HG03571 (cell line): ENCODE results near the gene DNMT1.

Experiments used
- ATAC-seq: cut with Tn5 transposase; IDR thresholded peaks from one replicate; pipeline ENCODE4 v1.9.1; 2021; ENCODE audit not compliant: unreplicated experiment

Gene DNMT1

GRCh38 chr19:10115392-10116084 is 79.2 kb downstream of the DNMT1 start:
- no peak for ATAC-seq

GRCh38 chr19:10114651-10115391 is 79.9 kb downstream of the DNMT1 start:
- no peak for ATAC-seq

DNA sequence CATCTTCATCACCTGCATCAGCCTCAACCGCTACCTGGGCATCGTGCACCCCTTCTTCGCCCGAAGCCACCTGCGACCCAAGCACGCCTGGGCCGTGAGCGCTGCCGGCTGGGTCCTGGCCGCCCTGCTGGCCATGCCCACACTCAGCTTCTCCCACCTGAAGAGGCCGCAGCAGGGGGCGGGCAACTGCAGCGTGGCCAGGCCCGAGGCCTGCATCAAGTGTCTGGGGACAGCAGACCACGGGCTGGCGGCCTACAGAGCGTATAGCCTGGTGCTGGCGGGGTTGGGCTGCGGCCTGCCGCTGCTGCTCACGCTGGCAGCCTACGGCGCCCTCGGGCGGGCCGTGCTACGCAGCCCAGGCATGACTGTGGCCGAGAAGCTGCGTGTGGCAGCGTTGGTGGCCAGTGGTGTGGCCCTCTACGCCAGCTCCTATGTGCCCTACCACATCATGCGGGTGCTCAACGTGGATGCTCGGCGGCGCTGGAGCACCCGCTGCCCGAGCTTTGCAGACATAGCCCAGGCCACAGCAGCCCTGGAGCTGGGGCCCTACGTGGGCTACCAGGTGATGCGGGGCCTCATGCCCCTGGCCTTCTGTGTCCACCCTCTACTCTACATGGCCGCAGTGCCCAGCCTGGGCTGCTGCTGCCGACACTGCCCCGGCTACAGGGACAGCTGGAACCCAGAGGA is 80.6 kb downstream of the DNMT1 start:
- no peak for ATAC-seq

DNA sequence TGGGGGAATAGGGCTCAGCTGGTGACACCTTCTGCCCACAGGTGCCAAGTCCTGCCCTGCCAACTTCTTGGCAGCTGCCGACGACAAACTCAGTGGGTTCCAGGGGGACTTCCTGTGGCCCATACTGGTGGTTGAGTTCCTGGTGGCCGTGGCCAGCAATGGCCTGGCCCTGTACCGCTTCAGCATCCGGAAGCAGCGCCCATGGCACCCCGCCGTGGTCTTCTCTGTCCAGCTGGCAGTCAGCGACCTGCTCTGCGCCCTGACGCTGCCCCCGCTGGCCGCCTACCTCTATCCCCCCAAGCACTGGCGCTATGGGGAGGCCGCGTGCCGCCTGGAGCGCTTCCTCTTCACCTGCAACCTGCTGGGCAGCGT is 81.2 kb downstream of the DNMT1 start:
- ATAC-seq: no peak

DNA sequence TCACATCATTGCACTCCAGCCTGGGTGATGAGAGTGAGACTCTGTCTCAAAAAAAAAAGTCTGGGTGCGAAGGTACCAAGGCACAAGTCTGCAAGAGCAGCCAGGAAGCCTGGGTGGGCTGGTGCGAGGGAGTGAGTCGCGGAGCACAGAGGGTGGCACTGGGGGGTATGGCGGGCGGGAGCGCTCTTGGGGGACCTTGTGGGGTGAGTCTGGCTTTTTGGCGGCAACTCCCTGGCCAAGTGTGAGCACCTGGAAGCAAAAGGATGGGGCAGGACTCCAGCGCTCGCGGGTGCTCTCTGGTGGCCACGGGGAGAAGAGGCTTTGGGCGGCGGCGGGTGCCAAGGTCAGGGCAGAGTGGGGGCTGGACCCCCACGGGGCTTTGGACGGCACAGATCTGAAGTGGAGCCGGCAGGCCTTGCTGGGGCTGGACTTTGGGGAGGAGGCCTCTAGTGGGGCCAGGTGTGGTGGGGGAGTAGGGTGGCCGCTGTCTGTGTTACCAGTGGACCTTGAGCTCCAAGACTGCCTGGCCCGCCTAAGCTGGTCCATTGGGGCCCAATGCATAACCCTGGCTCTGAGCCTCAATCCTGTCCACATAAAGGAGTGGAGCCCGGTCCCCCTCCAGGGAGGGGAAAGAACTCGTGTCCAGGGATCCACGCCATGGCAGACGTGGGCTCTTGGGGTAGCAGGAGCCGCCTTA is 81.7 kb downstream of the DNMT1 start:
- ATAC-seq: no peak

DNA sequence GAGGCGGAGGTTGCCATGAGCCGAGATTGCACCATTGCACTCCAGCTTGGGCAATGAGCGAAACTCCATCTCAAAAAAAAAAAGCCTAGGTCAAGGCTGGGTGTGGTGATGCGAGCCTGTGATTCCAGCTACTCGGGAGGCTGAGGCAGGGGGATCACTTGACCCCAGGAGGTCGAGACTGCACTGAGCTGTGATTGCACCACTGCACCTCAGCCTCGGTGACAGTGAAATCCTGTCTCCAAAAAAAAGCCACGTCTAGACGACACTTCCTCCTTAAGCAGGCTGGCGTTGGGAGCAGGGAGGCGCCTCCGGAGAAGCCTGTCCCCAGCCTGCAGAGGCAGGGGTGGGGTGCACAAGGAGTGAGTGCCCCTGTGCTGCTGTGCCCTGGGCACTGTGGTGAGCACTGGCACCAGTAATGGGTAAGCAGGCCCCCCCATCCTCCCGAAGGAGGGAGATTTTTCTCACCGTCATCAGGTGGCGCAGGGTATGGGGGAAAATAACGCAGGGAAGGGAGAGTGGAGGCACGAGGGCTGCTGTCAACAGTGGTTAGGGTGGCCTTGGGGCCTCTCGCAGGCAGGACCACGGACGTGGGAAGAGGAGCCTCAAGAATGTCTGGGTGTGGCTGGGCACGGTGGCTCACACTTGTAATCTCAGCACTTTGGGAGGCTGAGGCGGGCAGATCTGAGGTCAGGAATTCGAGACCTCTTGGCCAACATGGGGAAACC is 82.6 kb downstream of the DNMT1 start:
- ATAC-seq: no peak

GRCh38 chr19:10111405-10111811 is 83.3 kb downstream of the DNMT1 start, which contains the start of gene P2RY11:
TSS of gene P2RY11 (plus strand) at chr19:10111693. CDS start at chr19:10111722, 29 bp downstream.
- ATAC-seq: no peak

DNA sequence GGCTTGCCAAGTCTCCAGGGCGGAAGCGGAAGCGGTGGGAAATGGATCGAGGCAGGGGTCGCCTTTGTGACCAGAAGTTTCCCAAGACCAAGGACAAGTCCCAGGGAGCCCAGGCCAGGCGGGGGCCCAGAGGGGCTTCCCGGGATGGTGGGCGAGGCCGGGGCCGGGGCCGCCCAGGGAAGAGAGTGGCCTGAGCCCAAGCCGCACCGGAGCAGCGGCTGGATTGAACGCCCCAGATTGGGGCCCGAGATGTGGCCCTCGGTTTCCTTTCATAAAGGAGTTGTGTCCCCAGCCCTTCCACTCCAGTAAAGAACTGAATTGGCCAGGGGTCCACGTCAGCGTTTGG is 83.8 kb downstream of the DNMT1 start:
- no peak for ATAC-seq

- no peak for ATAC-seq
Measured at GRCh38 chr19:10110076-10110971, 84.4 kb downstream of the DNMT1 start.

- ATAC-seq: no peak
Measured at GRCh38 chr19:10109528-10109927, 85.2 kb downstream of the DNMT1 start.

DNA sequence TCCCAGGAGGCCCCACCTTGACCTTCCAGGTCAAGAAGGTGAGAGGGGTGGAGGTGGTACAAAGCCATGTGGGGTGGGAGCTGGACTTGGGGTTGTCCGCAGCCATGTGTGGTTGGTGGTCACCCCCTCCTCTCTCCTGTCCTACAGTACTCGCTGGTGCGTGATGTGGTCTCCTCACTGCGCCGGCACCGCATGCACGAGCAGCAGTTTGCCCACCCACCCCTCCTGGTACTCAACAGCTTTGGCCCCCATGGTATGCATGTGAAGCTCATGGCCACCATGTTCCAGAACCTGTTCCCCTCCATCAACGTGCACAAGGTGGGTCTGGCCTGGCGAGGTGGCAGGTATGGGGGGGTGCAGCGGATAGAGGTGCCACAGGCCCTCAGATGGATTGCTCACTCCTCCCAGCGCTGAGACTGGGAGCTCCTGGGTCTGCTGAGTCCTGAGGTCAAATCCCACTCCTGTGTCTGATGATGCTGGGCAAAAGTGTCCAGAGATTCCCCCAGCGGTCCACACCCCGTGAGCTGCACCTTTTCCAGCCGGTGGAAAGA is 86.9 kb downstream of the DNMT1 start:
- ATAC-seq: no peak

GRCh38 chr19:10107254-10107653 is 87.5 kb downstream of the DNMT1 start:
- ATAC-seq: no peak

GRCh38 chr19:10106100-10106936 is 88.4 kb downstream of the DNMT1 start, which contains the start of gene PPAN:
TSS of gene PPAN (plus strand) at chr19:10106362. CDS start at chr19:10106395, 33 bp downstream.
- peak; percentile 35 for ATAC-seq

DNA sequence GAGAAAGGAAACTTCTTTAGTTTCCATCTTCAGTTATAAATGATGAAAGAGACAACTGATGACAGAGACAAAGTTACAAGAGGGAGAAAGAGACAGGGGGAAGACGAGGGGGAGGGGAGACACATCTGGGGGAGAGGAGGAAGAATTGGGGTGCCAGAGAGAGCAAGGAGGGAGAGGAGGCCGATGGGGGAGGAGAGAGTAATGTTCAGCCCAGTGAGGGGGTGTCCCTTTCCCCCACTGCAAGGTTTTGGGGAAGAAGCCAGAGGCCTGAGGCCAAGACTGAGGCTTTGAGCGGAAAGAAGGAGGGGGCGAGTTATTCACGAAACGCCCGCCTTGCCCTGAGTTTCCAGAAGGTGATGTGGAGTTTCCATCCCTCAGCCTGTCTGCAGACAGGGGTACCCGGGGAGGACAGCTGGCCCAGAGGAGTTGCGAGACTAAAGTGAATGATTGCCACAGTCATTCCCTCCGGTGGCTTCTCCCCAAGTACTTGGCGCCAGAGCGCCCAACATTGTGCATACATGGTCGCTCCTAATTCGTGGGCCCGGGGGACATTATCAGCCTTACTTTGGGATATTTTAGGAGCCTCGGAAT is 89.1 kb downstream of the DNMT1 start:
- peak; percentile 8 for ATAC-seq

- ATAC-seq: peak; percentile 39
Measured at GRCh38 chr19:10104665-10105508, 89.9 kb downstream of the DNMT1 start.

GRCh38 chr19:10104130-10104513 is 90.6 kb downstream of the DNMT1 start:
- no peak for ATAC-seq

- ATAC-seq: no peak
Measured at GRCh38 chr19:10102787-10103236, 91.9 kb downstream of the DNMT1 start.
